ENCODE measurements around the gene OR2V2.
"Not testable (repeated sequence)": the region's sequence is repeated elsewhere in the genome, so short reads cannot be mapped to it uniquely, and the experiment has no call there.

The OR2V2 gene

GRCh38 chr5:181114284-181114843, 33.0 kb upstream of the OR2V2 start:
- FAIRE-seq: no peak
- no peak for DNase-seq (ENCODE audit: extremely low spot score, insufficient read length, low read depth)

- DNase-seq (ENCODE audit: extremely low spot score, insufficient read length, low read depth): no peak
- no peak for FAIRE-seq
These were observed 32.3 kb upstream of the OR2V2 start for GRCh38 chr5:181114844-181115778.

DNA sequence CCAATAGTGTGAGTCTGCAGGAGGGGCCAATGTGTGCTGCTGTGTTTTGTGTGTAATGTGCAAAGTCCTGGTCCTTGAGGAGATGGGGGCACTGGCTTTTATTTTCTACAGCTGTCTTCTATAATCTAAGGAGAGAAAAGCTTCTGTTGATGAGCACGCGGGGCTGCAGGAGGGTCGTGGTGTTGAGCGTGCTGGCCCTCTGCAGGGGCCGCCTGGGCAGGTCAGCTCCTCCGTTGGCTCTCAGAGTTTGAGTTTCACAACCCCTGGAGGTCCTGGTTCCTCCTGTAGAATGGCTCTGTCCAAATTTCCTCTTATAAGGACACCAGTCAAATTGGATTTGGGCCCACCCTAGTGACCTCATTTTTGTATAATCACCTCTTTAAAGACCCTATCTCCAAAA, 29.0 kb upstream of the OR2V2 start:
- FAIRE-seq (no peak), DNase-seq (ENCODE audit: extremely low spot score, insufficient read length, low read depth) (no peak)

- FAIRE-seq (no peak), DNase-seq (ENCODE audit: extremely low spot score, insufficient read length, low read depth) (no peak)
These were observed 28.3 kb upstream of the OR2V2 start for GRCh38 chr5:181119105-181119504.

DNA sequence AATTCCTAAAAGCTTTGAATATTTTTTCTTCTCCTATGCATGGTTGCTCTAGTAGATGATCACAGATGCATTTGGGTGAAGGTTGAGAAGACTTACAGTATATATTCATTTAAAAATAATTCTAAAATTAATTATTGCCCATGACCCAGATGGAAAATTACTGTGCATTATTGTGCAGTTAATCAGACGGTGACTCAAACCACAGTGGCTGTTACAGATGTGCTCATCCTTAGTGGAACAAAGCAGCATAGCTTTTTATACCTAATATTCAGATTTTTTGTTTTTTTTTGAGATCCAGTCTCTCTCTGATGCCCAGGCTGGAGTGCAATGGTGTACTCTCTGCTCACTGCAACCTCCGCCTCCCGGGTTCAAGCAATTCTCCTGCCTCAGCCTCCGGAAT, 27.1 kb upstream of the OR2V2 start:
- FAIRE-seq (no peak), DNase-seq (ENCODE audit: extremely low spot score, insufficient read length, low read depth) (no peak)

GRCh38 chr5:181120761-181121160, 26.6 kb upstream of the OR2V2 start:
- DNase-seq (ENCODE audit: extremely low spot score, insufficient read length, low read depth) (no peak), FAIRE-seq (no peak)

DNA sequence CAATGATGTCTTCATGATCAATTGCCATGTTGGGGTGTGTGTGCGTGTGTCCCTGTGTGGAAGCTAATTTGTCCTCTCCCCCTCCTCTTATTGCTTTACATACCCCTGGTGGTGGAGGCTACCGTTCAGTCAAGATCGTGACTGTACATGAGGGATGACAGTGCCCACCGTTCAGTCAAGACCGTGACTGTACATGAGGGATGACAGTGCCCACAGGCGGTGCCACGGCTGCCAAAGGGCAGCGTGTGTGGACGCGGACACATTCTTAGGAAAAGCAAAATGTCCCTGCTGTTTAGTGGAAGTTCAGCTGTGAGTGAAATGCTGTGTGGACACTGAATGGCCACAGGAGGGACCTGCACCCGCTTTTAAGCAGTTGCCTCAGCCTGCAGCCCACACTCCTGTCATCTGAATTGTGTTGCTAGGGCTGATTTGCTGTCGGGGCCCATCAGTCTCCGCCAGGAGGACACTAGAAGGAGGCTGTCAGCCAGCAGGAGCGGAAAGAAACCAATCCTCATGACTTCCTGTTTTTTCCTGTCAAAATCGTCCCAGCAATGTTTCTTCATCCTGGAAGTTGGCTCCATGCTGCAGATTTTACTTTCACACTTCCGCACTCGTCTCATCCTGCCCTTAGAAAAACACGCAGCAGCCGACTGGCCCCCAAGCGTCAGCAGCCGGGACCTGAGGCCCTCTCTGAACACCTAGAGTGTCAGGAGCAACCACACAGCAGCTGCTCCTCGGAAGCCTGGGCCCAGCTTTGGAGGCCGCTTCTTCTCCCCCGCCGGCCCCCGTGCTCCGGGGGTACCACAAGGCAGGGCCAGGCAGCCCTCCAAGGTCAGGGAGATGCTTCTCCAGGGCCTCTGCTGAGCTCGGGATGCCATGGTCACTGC, 25.5 kb upstream of the OR2V2 start:
- DNase-seq (ENCODE audit: extremely low spot score, insufficient read length, low read depth) (no peak), FAIRE-seq (no peak)

DNA sequence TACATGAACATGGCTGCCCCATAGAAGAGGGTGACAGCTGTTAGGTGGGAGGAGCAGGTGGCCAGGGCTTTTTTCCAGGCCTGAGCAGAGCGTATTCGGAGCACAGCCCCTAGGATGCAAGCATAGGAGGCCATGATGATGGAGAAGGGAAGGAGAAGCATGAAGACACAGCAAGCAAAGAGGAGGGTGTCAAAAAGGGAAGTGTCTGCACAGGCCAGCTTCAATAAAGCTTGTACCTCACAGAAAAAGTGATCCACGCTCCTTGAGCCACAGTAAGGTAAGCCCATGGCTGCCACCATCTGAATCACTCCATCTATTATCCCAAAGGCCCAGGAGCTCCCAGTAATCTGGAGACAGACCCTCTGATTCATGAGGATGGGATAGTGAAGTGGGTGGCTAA, 22.9 kb upstream of the OR2V2 start:
- FAIRE-seq: no peak
- DNase-seq (ENCODE audit: extremely low spot score, insufficient read length, low read depth): no peak

DNA sequence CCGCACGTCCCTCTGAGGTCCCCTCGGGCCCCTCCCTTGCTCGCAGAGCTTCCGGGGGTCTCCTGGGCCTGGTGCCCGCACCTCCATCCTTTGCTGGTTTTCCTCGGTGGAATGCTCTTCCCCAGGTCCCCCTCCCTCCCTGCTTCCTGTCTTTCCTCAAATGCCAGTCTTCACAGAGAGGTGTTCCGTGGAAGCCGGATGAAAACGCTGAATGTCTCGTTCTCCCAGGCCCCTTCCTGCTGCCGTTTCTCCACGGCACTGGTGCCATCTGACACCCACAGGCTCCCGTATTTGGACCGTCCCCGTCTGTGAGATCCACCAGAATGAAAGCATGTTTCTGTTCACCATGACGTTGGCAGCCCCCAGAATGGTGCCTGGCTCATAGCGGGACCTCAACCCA, 20.5 kb upstream of the OR2V2 start:
- FAIRE-seq: no peak
- DNase-seq (ENCODE audit: extremely low spot score, insufficient read length, low read depth): no peak

DNA sequence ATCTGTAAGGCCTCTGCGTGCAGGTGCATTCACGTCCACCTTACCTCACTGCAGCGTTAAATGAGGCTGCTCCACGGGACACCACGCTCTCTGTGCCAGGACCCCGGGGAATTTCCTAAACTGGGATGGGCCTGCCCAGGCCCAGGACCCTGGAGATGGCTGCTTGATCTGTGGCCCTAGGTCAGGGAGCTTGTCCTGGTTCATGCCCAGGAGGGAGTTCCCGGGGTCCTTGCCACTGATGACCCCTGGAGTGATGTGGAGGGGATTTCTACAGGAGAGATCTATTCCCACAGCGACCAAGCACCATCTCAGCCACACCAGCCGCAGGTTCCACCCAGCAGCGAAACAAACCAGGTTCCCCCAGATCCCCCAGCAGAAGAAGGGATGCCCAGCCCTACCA, 19.9 kb upstream of the OR2V2 start:
- DNase-seq (ENCODE audit: extremely low spot score, insufficient read length, low read depth): no peak
- no peak for FAIRE-seq

DNA sequence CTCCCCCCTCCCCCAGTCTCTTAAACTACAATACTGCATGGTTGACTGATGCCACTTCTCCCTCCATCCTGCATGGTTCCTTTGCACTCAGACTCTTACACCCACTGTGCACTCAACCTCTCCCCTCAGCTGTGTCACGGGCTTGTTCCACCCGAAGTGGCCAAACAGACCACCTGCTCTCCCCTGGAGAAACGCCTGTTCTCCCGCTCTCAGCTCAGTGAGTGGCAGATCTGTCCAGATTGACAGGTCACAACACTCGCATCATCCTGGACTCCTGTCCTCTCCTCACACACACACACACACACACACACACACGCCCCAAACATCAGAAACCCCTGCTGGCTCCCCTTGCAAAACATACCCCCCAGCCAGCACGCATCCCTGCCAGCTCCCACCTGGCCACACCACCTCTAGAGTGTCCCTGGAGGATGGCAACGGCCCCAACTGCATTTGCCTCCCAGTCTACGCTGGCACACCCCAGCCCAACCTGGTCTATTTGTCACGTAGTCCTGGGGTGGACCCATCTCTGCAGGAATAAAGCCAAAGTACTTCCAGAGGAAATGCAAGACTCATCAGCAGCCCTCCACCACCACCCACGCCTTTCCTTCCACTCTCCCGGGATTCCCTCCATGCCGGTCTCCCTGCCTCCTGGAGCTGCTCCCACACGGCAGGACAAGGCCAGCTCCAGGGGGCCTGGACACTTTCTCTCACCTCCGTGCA, 19.3 kb upstream of the OR2V2 start:
- FAIRE-seq (no peak), DNase-seq (ENCODE audit: extremely low spot score, insufficient read length, low read depth) (no peak)

GRCh38 chr5:181129601-181130000, 17.8 kb upstream of the OR2V2 start:
- FAIRE-seq: no peak

DNA sequence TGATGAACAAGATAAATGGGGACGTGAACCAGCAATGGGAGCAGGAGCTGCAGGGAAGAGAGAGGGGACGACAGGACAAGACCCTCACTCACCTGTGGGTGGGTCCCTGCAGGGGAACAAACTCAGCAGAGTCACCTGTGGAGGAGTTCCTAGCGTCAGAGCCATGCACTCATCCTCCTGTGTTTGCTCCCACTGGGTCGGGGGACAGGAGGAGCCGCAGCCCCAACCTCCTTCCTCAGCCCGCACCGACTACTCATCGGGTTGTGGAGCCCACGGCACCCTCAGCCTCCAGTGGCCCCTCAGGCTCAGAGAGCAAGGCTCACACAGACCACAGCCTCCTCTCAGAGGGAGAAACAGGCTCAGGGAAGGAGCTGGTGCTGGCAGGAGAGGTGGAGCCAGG, 17.3 kb upstream of the OR2V2 start:
- not testable (repeated sequence) for DNase-seq (ENCODE audit: extremely low spot score, insufficient read length, low read depth); FAIRE-seq

More at GRCh38 chr5:181129601-181130000, 17.8 kb upstream of the OR2V2 start:
- no peak for DNase-seq (ENCODE audit: extremely low spot score, insufficient read length, low read depth)

- FAIRE-seq (no peak), DNase-seq (ENCODE audit: extremely low spot score, insufficient read length, low read depth) (no peak)
These were observed 16.4 kb upstream of the OR2V2 start, which contains the start of gene OR2V1 for GRCh38 chr5:181130832-181131496. TSS of gene OR2V1 (minus strand) at chr5:181131169. CDS start at chr5:181125304, 5,865 bp downstream.

GRCh38 chr5:181131514-181131913, 15.9 kb upstream of the OR2V2 start:
- FAIRE-seq: no peak
- DNase-seq (ENCODE audit: extremely low spot score, insufficient read length, low read depth): no peak

GRCh38 chr5:181133083-181133482, 14.3 kb upstream of the OR2V2 start:
- DNase-seq (ENCODE audit: extremely low spot score, insufficient read length, low read depth) (no peak), FAIRE-seq (no peak)

GRCh38 chr5:181133610-181134231, 13.7 kb upstream of the OR2V2 start:
- DNase-seq (ENCODE audit: extremely low spot score, insufficient read length, low read depth): no peak

DNA sequence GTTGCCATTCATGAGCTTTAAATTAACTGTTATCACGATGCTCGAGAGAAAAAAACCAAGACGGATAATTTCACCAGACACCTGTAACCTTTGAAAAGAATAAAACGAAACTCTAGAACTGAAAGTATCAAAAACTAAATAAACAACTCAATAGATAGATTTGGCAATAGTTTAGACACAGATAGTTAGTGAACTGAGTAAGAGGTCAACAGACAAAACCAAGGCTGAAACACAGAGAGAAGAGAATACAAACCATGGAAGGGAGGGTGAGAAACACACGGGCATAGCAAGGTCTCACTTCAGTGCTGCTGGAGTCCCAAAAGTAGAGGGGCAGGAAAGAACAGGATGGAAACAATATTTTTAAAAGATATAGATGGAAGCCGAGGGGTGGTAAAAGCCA, 13.1 kb upstream of the OR2V2 start:
- no peak for FAIRE-seq

More at GRCh38 chr5:181133610-181134231, 13.7 kb upstream of the OR2V2 start:
- no peak for FAIRE-seq

More for the DNA sequence above, 13.1 kb upstream of the OR2V2 start:
- no peak for DNase-seq (ENCODE audit: extremely low spot score, insufficient read length, low read depth)
